ENCODE data around the gene E2F6. TPM values are rescaled to one million over a fixed set of nuclear protein-coding genes. Genes with fewer than 3 reads are reported as not detected.

Gene E2F6
- total RNA-seq, 1 experiment from 2014 or later = 16.1 TPM

GRCh38 chr2:11416931-11417330 lies 49.0 kb downstream of the E2F6 start:
- no peaks in the 10 kb centered on the region for H3K36me3 Mint-ChIP-seq (ENCODE audit: insufficient read depth, unreplicated experiment)
- intact Hi-C loops (cut with micrococcal nuclease) = no loop called here
- POLR2A ChIA-PET = no interaction called here
- no peak overlapping the region for H3K27ac Mint-ChIP-seq (ENCODE audit: low read depth, unreplicated experiment)
- no peak for TF ChIP-seq CTCF (IDR thresholded peaks at IDR 0.05; ENCODE audit: unreplicated experiment)
- no TSS peak for BruUV-seq (replicated peaks)
- peaks cover 6% of the 10 kb centered on the region for H3K4me1 Mint-ChIP-seq (ENCODE audit: insufficient read depth, unreplicated experiment)
- no peaks in the 10 kb centered on the region for H3K27me3 Mint-ChIP-seq (ENCODE audit: insufficient read depth, unreplicated experiment)
- H3K9me3 Mint-ChIP-seq (ENCODE audit: unreplicated experiment) = peaks cover 5% of the 10 kb centered on the region
- CTCF ChIA-PET = interaction anchor here (0.7 to 2.0 kb wide), 4 partner anchors 24 to 285 kb away, joined by 3 to 8 read pairs (median 4); no protein-coding TSS in a partner anchor
- no peak for DNase-seq (ENCODE audit: unreplicated experiment)
- H3K4me3 Mint-ChIP-seq (ENCODE audit: unreplicated experiment) = no peak overlapping the region

- Mint-ChIP-seq H3K4me3 (ENCODE audit: unreplicated experiment) (no peak overlapping the region), H3K4me1 (ENCODE audit: insufficient read depth, unreplicated experiment) (peaks cover 6% of the 10 kb centered on the region), H3K27me3 (ENCODE audit: insufficient read depth, unreplicated experiment) (no peaks in the 10 kb centered on the region), H3K36me3 (ENCODE audit: insufficient read depth, unreplicated experiment) (no peaks in the 10 kb centered on the region), H3K27ac (ENCODE audit: low read depth, unreplicated experiment) (no peak overlapping the region), H3K9me3 (ENCODE audit: unreplicated experiment) (peaks cover 5% of the 10 kb centered on the region)
- no peak for DNase-seq (ENCODE audit: unreplicated experiment)
- intact Hi-C loops (cut with micrococcal nuclease) = no loop called here
- POLR2A ChIA-PET = interaction anchor here (0.6 to 0.7 kb wide), 2 partner anchors 19 to 48 kb away, joined by 3 read pairs; no protein-coding TSS in a partner anchor
- no TSS peak for BruUV-seq (replicated peaks)
- CTCF ChIA-PET = interaction anchor here (0.6 to 1.1 kb wide), 3 partner anchors 181 to 1667 kb away, joined by 4 to 5 read pairs (median 4); no protein-coding TSS in a partner anchor
- no peak for TF ChIP-seq CTCF (IDR thresholded peaks at IDR 0.05; ENCODE audit: unreplicated experiment)
Measured at GRCh38 chr2:11416186-11416585, 49.8 kb downstream of the E2F6 start.

- Mint-ChIP-seq H3K9me3 (ENCODE audit: unreplicated experiment) (peaks cover 5% of the 10 kb centered on the region), H3K36me3 (ENCODE audit: insufficient read depth, unreplicated experiment) (no peaks in the 10 kb centered on the region), H3K4me3 (ENCODE audit: unreplicated experiment) (no peak overlapping the region), H3K27me3 (ENCODE audit: insufficient read depth, unreplicated experiment) (no peaks in the 10 kb centered on the region), H3K27ac (ENCODE audit: low read depth, unreplicated experiment) (no peak overlapping the region), H3K4me1 (ENCODE audit: insufficient read depth, unreplicated experiment) (peaks cover 6% of the 10 kb centered on the region)
- intact Hi-C loops (cut with micrococcal nuclease) = no loop called here
- ChIA-PET POLR2A (interaction anchor here (1.3 kb wide), 2 partner anchors 39 to 70 kb away, joined by 3 to 4 read pairs; partner anchors contain the start of gene ROCK2), CTCF (interaction anchor here (4.6 kb wide), 1 partner anchor 180 kb away, joined by 39 read pairs; no protein-coding TSS in a partner anchor)
- no peak for DNase-seq (ENCODE audit: unreplicated experiment)
- TF ChIP-seq CTCF (IDR thresholded peaks at IDR 0.05; ENCODE audit: unreplicated experiment) = no peak
- no TSS peak for BruUV-seq (replicated peaks)
Measured at GRCh38 chr2:11414372-11415124, 51.4 kb downstream of the E2F6 start.

GRCh38 chr2:11412449-11412810 lies 53.5 kb downstream of the E2F6 start:
- Mint-ChIP-seq H3K27me3 (ENCODE audit: insufficient read depth, unreplicated experiment) (no peaks in the 10 kb centered on the region), H3K27ac (ENCODE audit: low read depth, unreplicated experiment) (no peak overlapping the region), H3K36me3 (ENCODE audit: insufficient read depth, unreplicated experiment) (no peaks in the 10 kb centered on the region), H3K4me3 (ENCODE audit: unreplicated experiment) (no peak overlapping the region), H3K4me1 (ENCODE audit: insufficient read depth, unreplicated experiment) (peaks cover 6% of the 10 kb centered on the region), H3K9me3 (ENCODE audit: unreplicated experiment) (no peaks in the 10 kb centered on the region)
- POLR2A ChIA-PET = interaction anchor here (0.8 to 1.2 kb wide), 2 partner anchors 53 to 178 kb away, joined by 3 read pairs; no protein-coding TSS in a partner anchor
- DNase-seq (ENCODE audit: unreplicated experiment) = no peak
- no TSS peak for BruUV-seq (replicated peaks)
- CTCF ChIA-PET = interaction anchor here (0.5 to 4.6 kb wide), 12 partner anchors 9 to 281 kb away, joined by 3 to 39 read pairs (median 4); no protein-coding TSS in a partner anchor
- TF ChIP-seq CTCF (IDR thresholded peaks at IDR 0.05; ENCODE audit: unreplicated experiment) = no peak
- intact Hi-C loops (cut with micrococcal nuclease) = loop anchor here (1.0 kb wide), 3 partner anchors 70 to 280 kb away; no protein-coding TSS in a partner anchor
